ENCODE measurements around the gene INPP4A. TPM values are rescaled to one million over a fixed set of nuclear protein-coding genes. Genes with fewer than 3 reads are reported as not detected.

INPP4A gene
- total RNA-seq, 4 donors from 2014 or later = 13.6 to 25.2 (median 17.2) TPM

DNA sequence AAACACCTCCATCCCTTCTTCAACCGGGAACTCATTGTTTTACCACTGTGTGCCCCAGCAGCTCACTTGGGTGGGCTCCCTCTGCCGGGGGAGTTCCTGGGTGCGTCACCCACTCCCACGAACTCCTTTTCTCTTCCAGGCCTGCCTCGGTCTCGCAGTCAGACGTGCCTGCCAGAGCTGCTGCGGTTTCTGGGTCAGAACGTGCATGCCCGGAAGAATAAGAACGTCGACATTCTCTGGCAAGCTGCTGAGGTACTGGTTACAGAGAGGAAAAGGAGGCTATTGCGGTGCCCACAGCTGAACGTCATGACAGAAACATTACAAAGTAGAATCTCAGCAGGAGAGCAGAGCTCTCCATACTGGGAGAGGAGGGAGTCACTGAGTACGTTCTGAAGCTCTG is 128.0 kb downstream of the INPP4A start:
- WGBS = 88% methylated on average over 15 of the region's 15 CpGs
- H3K4me1 ChIP-seq = no peaks in the 10 kb centered on the region
- H3K9me3 ChIP-seq = no peaks in the 10 kb centered on the region
- no peaks in the 10 kb centered on the region for H3K27me3 ChIP-seq
- no peak overlapping the region for H3K27ac ChIP-seq
- H3K4me3 ChIP-seq = no peak overlapping the region
- TF ChIP-seq EP300 (IDR thresholded peaks at IDR 0.05) (no peak), POLR2A (IDR thresholded peaks at IDR 0.05) (no peak), POLR2AphosphoS5 (IDR thresholded peaks at IDR 0.05) (no peak)
- TF ChIP-seq, protein P1, sequence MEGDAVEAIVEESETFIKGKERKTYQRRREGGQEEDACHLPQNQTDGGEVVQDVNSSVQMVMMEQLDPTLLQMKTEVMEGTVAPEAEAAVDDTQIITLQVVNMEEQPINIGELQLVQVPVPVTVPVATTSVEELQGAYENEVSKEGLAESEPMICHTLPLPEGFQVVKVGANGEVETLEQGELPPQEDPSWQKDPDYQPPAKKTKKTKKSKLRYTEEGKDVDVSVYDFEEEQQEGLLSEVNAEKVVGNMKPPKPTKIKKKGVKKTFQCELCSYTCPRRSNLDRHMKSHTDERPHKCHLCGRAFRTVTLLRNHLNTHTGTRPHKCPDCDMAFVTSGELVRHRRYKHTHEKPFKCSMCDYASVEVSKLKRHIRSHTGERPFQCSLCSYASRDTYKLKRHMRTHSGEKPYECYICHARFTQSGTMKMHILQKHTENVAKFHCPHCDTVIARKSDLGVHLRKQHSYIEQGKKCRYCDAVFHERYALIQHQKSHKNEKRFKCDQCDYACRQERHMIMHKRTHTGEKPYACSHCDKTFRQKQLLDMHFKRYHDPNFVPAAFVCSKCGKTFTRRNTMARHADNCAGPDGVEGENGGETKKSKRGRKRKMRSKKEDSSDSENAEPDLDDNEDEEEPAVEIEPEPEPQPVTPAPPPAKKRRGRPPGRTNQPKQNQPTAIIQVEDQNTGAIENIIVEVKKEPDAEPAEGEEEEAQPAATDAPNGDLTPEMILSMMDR (IDR thresholded peaks at IDR 0.05) = no peak
- peaks cover 89% of the 10 kb centered on the region for H3K36me3 ChIP-seq
- DNase-seq (ENCODE audit: low spot score in 2 of 2) = peak in 1 of 2 donors; percentile 45

DNA sequence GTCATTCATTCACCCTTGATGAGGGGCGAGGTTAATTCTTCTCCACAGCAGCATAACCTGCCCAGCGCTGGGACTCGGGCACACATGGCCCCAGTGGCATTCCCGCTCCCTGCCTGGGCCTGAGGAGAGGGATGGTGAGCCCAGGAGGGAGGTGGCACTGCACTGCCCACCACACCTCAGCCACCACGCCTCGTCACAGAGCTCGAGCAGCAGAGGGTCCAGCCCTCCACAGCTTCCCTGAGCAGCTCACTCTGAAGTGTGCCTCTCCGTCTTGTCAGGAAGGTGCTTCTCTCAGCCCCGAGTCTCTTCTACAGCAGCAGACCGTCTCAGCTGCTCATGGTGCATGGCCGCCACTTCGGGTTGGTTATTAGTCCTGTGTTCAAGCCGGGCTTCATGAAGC is 128.8 kb downstream of the INPP4A start:
- H3K36me3 ChIP-seq = peaks cover 94% of the 10 kb centered on the region
- no peak overlapping the region for H3K4me3 ChIP-seq
- WGBS = 95% methylated on average over 12 of the region's 13 CpGs
- no peaks in the 10 kb centered on the region for H3K9me3 ChIP-seq
- no peak for TF ChIP-seq EP300 (IDR thresholded peaks at IDR 0.05)
- no peak for TF ChIP-seq POLR2A (IDR thresholded peaks at IDR 0.05)
- no peak for TF ChIP-seq POLR2AphosphoS5 (IDR thresholded peaks at IDR 0.05)
- TF ChIP-seq, protein P1 (IDR thresholded peaks at IDR 0.05) = no peak
- H3K27me3 ChIP-seq = no peaks in the 10 kb centered on the region
- no peak for DNase-seq (ENCODE audit: low spot score in 2 of 2)
- H3K27ac ChIP-seq = no peak overlapping the region
- H3K4me1 ChIP-seq = no peaks in the 10 kb centered on the region

DNA sequence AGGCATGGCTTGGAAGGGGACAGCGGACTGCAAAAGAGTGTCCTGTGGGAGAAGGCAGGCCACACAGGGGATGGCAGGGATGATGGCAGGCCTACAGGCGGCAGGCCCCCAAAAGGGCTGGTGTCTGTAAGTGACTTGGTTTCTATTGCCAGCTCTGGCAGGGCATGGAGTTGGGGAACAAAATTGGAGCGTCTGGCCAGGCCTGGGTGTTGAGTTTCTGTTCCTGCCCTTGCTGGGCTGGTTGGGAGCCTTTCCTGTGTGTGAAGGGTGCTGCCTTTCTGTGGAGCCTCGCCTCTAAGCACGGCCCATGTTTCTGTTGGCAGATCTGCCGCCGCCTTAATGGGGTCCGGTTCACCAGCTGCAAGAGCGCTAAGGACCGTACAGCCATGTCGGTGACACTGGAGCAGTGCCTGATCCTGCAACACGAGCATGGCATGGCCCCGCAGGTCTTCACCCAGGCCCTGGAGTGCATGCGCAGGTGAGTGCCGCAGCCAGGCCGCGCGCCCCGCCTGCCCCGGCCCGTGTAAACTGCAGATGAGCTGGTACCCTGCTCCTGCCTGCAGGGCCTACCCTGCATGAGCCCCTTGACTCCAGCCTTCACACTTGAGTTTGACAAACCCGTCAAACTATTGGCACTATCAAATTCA is 132.1 kb downstream of the INPP4A start:
- Histone ChIP-seq H3K9me3 (no peaks in the 10 kb centered on the region), H3K27ac (no peak overlapping the region), H3K4me3 (no peak overlapping the region), H3K27me3 (no peaks in the 10 kb centered on the region), H3K36me3 (peaks cover 76% of the 10 kb centered on the region), H3K4me1 (no peaks in the 10 kb centered on the region)
- TF ChIP-seq, protein P1 (IDR thresholded peaks at IDR 0.05) = no peak
- TF ChIP-seq EP300 (IDR thresholded peaks at IDR 0.05) (no peak), POLR2AphosphoS5 (IDR thresholded peaks at IDR 0.05) (no peak), POLR2A (IDR thresholded peaks at IDR 0.05) (no peak)
- WGBS = 92% methylated on average over 9 of the region's 22 CpGs
- DNase-seq (ENCODE audit: low spot score in 2 of 2) = no peak

DNA sequence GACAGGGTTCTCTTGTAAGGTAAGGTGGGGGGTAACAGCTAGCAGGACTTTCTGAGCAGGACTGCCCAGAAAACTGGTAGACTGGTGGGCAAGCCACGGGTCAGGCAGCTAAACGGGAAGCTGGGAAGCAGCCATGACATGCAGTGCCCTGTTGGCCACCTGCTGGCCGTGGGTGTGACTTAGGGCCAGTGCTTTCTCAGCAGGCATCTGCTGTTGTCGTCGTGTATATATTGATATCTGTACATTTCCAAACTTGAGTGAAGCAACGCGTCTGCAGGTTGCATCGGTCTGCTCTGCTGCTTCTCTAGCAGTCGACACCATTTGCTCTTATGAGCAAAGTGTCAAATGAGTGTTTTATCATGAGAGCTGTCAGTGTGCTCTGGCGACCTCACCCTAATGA is 132.7 kb downstream of the INPP4A start:
- DNase-seq (ENCODE audit: low spot score in 2 of 2) = no peak
- no peaks in the 10 kb centered on the region for H3K27me3 ChIP-seq
- peaks cover 77% of the 10 kb centered on the region for H3K36me3 ChIP-seq
- no peak for TF ChIP-seq EP300 (IDR thresholded peaks at IDR 0.05)
- no peak for TF ChIP-seq POLR2A (IDR thresholded peaks at IDR 0.05)
- TF ChIP-seq, protein P1 (IDR thresholded peaks at IDR 0.05) = no peak
- no peak for TF ChIP-seq POLR2AphosphoS5 (IDR thresholded peaks at IDR 0.05)
- no peaks in the 10 kb centered on the region for H3K4me1 ChIP-seq
- H3K9me3 ChIP-seq = no peaks in the 10 kb centered on the region
- no peak overlapping the region for H3K27ac ChIP-seq
- 81% methylated on average over 10 of the region's 10 CpGs for WGBS
- no peak overlapping the region for H3K4me3 ChIP-seq

DNA sequence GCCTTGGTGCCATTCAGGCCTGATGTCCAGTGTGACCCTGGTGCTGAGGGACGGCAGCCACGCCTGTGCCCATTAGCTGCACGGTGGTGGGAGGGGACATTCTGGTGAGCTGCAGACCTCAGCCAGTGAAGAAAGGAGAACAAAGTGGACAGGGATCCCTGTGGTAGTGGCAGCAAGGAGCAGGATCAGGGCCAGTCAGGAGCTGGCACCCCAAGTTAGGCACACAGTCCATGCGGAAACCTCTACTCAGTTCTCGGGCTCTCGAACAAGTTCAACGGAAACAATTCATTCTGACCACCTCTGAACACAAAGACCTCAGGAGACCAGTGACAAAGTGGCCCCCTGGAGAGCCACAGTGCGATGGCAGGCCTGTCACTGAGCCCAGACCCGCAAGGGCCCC is 133.6 kb downstream of the INPP4A start:
- TF ChIP-seq POLR2A (IDR thresholded peaks at IDR 0.05) (no peak), POLR2AphosphoS5 (IDR thresholded peaks at IDR 0.05) (no peak), EP300 (IDR thresholded peaks at IDR 0.05) (no peak)
- TF ChIP-seq, protein P1 (IDR thresholded peaks at IDR 0.05) = no peak
- Histone ChIP-seq H3K9me3 (no peaks in the 10 kb centered on the region), H3K4me3 (no peak overlapping the region), H3K36me3 (peaks cover 77% of the 10 kb centered on the region), H3K27me3 (no peaks in the 10 kb centered on the region), H3K27ac (no peak overlapping the region), H3K4me1 (no peaks in the 10 kb centered on the region)
- 93% methylated on average over 9 of the region's 9 CpGs for WGBS
- DNase-seq (ENCODE audit: low spot score in 2 of 2) = no peak
